SK-N-SH (cell line): ENCODE results near the gene GLIPR1L2. TPM values are rescaled to one million over a fixed set of nuclear protein-coding genes. Genes with fewer than 3 reads are reported as not detected.

Experiments used
- CTCF ChIA-PET: fragments of 300-600, 350-600 bp; formaldehyde crosslinking; extraction: SDS; loops from one replicate; lab custom pipeline; 2021; lab: Yijun Ruan, JAX
- POLR2A ChIA-PET: fragments of 350-600 bp; sonication (Branson Sonifier 250); formaldehyde crosslinking; extraction: SDS; loops from one replicate; lab custom pipeline; 2020; ENCODE audit warnings: antibody characterized with exemption, inconsistent platforms; lab: Yijun Ruan, JAX
- DNase-seq: peaks from one replicate; pipeline ENCODE4 v3.0.0; 2012
- H2AFZ ChIP-seq: fragments of 200-600 bp; sonication (generic); 2 replicates; pipeline ENCODE4 v1.8.1; 2016; ENCODE audit warnings: antibody characterized with exemption, mild to moderate bottlenecking, low read depth
- H3F3A ChIP-seq: fragments of 200-600 bp; sonication (generic); replicated peaks from 2 replicates; pipeline ENCODE3; 2016; ENCODE audit warnings: antibody characterized with exemption, mild to moderate bottlenecking; ENCODE audit not compliant: insufficient read depth
- H3K27ac ChIP-seq, 2 experiments: fragments of 200-500 bp in 1 of 2; fragments of 200-600 bp in 1 of 2; sonication (Bioruptor generic) in 1 of 2; sonication (generic), shearing (Covaris generic) in 1 of 2; 2 replicates each; pipeline versions ENCODE4 v1.5.1 to v1.6.1; 2014 to 2016; ENCODE audit warnings: low read depth in 2 of 2, inconsistent platforms in 1 of 2, low read length in 1 of 2, mild to moderate bottlenecking in 1 of 2, mixed read lengths in 1 of 2
- H3K27me3 ChIP-seq: fragments of 200-600 bp; sonication (generic), shearing (Covaris generic); 2 replicates; pipeline ENCODE4 v1.6.1; 2016; ENCODE audit warnings: mixed run types; ENCODE audit not compliant: insufficient read depth
- H3K36me3 ChIP-seq, 2 experiments: fragments of 200-500 bp in 1 of 2; fragments of 200-600 bp in 1 of 2; sonication (Bioruptor generic) in 1 of 2; sonication (generic) in 1 of 2; replicated peaks in 1 of 2; 2 replicates each; pipeline versions ENCODE3 to v1.5.1; 2014 to 2016; ENCODE audit warnings: low read length in 1 of 2, mild to moderate bottlenecking in 1 of 2; ENCODE audit not compliant: insufficient read depth in 2 of 2, control insufficient read depth in 1 of 2
- H3K4me1 ChIP-seq, 2 experiments: fragments of 200-500 bp in 1 of 2; fragments of 200-600 bp in 1 of 2; sonication (Bioruptor generic) in 1 of 2; sonication (generic), shearing (Covaris generic) in 1 of 2; 2 replicates each; pipeline versions ENCODE4 v1.5.1 to v1.6.1; 2014 to 2016; ENCODE audit warnings: low read depth in 1 of 2, low read length in 1 of 2, mixed run types in 1 of 2; ENCODE audit not compliant: insufficient read depth in 2 of 2, control insufficient read depth in 1 of 2
- H3K4me2 ChIP-seq: fragments of 200-600 bp; sonication (generic), shearing (Covaris generic); 2 replicates; pipeline ENCODE4 v1.6.1; 2017; ENCODE audit warnings: mixed run types
- H3K4me3 ChIP-seq, 2 experiments: fragments of 200-500 bp in 1 of 2; fragments of 200-600 bp in 1 of 2; sonication (Bioruptor generic) in 1 of 2; sonication (generic), shearing (Covaris generic) in 1 of 2; 2 replicates each; pipeline versions ENCODE4 v1.5.1 to v1.8.1; 2014 to 2016; ENCODE audit warnings: low read depth in 2 of 2, inconsistent platforms in 1 of 2, low read length in 1 of 2, mild to moderate bottlenecking in 1 of 2, mixed read lengths in 1 of 2, moderate library complexity in 1 of 2
- H3K79me2 ChIP-seq: fragments of 200-600 bp; sonication (generic); 2 replicates; pipeline ENCODE4 v1.8.1; 2017; ENCODE audit warnings: mild to moderate bottlenecking; ENCODE audit not compliant: insufficient read depth
- H3K9ac ChIP-seq: fragments of 200-600 bp; sonication (generic); 2 replicates; pipeline ENCODE4 v1.6.1; 2017; ENCODE audit warnings: mixed run types
- H3K9me2 ChIP-seq: fragments of 200-600 bp; sonication (generic); 2 replicates; pipeline ENCODE4 v1.6.1; 2017; ENCODE audit warnings: mixed run types
- H3K9me3 ChIP-seq: fragments of 200-600 bp; sonication (generic); 2 replicates; pipeline ENCODE4 v1.6.1; 2017; ENCODE audit warnings: mixed run types, mild to moderate bottlenecking, moderate library complexity
- H4K20me1 ChIP-seq: fragments of 200-600 bp; sonication (generic); 2 replicates; pipeline ENCODE4 v1.6.1; 2017; ENCODE audit warnings: mild to moderate bottlenecking, mixed run types; ENCODE audit not compliant: insufficient read depth
- CHD2 ChIP-seq: fragments of 150-350 bp; IDR thresholded peaks from 2 replicates; pipeline ENCODE4 v1.6.1; 2018; ENCODE audit warnings: low read length; ENCODE audit not compliant: partially characterized antibody
- ELF1 ChIP-seq: IDR thresholded peaks from 2 replicates; pipeline ENCODE4 v1.4.0; 2012
- EP300 ChIP-seq, 2 experiments: IDR thresholded peaks; 2 replicates each; pipeline versions ENCODE4 v1.4.0 to v1.6.1; 2012; ENCODE audit warnings: borderline replicate concordance in 1 of 2, low read depth in 1 of 2, low read length in 1 of 2
- FOSL2 ChIP-seq: IDR thresholded peaks from 2 replicates; pipeline ENCODE4 v1.4.0; 2012; ENCODE audit warnings: low read depth, mild to moderate bottlenecking, moderate library complexity, borderline replicate concordance
- FOXJ3 ChIP-seq: sonication (generic); formaldehyde crosslinking; IDR thresholded peaks from 2 replicates; pipeline ENCODE4 v1.5.1; 2020; ENCODE audit warnings: mild to moderate bottlenecking, missing genetic modification reagents
- GABPA ChIP-seq: IDR thresholded peaks from 2 replicates; pipeline ENCODE4 v1.4.0; 2012; ENCODE audit warnings: low read depth, mild to moderate bottlenecking
- GATA2 ChIP-seq: sonication (generic); formaldehyde crosslinking; IDR thresholded peaks from 2 replicates; pipeline ENCODE4 v1.5.0; 2020; ENCODE audit warnings: mild to moderate bottlenecking, missing genetic modification reagents
- IRF3 ChIP-seq: fragments of 150-350 bp; IDR thresholded peaks from 2 replicates; pipeline ENCODE4 v1.6.1; 2016; ENCODE audit warnings: mild to moderate bottlenecking, low read depth, low read length
- JUND ChIP-seq: IDR thresholded peaks from 2 replicates; pipeline ENCODE4 v1.4.0; 2012
- MAX ChIP-seq: IDR thresholded peaks from 2 replicates; pipeline ENCODE4 v1.4.0; 2012; ENCODE audit warnings: low read depth
- NFIC ChIP-seq: IDR thresholded peaks from 2 replicates; pipeline ENCODE4 v1.4.0; 2012; ENCODE audit warnings: borderline replicate concordance
- PBX3 ChIP-seq: IDR thresholded peaks from 2 replicates; pipeline ENCODE4; 2012
- RAD21 ChIP-seq: IDR thresholded peaks from 2 replicates; pipeline ENCODE4 v1.6.1; 2012; ENCODE audit warnings: mild to moderate bottlenecking, low read length
- RCOR1 ChIP-seq: fragments of 150-350 bp; IDR thresholded peaks from 2 replicates; pipeline ENCODE4 v1.6.1; 2017; ENCODE audit warnings: antibody characterized with exemption, low read length
- REST ChIP-seq: IDR thresholded peaks from 2 replicates; pipeline ENCODE4 v1.6.1; 2012; ENCODE audit warnings: mild to moderate bottlenecking, low read depth, low read length, moderate library complexity
- RFX5 ChIP-seq: IDR thresholded peaks from 2 replicates; pipeline ENCODE4 v1.6.1; 2012; ENCODE audit warnings: mild to moderate bottlenecking, improper control_type of control experiment, low read length
- RXRA ChIP-seq: IDR thresholded peaks from 2 replicates; pipeline ENCODE4 v1.4.0; 2012; ENCODE audit warnings: low read depth, mild to moderate bottlenecking, borderline replicate concordance
- SIN3A ChIP-seq: IDR thresholded peaks from 2 replicates; pipeline ENCODE4 v1.6.1; 2012; ENCODE audit warnings: low read depth, mild to moderate bottlenecking, low read length, moderate library complexity, borderline replicate concordance
- SMC3 ChIP-seq: IDR thresholded peaks from 2 replicates; pipeline ENCODE4 v1.6.1; 2012; ENCODE audit warnings: low read depth, low read length, improper control_type of control experiment
- TCF12 ChIP-seq: IDR thresholded peaks from 2 replicates; pipeline ENCODE4 v1.4.0; 2012
- TEAD4 ChIP-seq: IDR thresholded peaks from 2 replicates; pipeline ENCODE4 v1.4.0; 2012; ENCODE audit warnings: mild to moderate bottlenecking, borderline replicate concordance; ENCODE audit not compliant: insufficient read depth
- USF2 ChIP-seq: fragments of 150-350 bp; IDR thresholded peaks from 2 replicates; pipeline ENCODE4 v1.6.1; 2017; ENCODE audit warnings: antibody characterized with exemption, low read length, low read depth, borderline replicate concordance
- YY1 ChIP-seq: IDR thresholded peaks from 2 replicates; pipeline ENCODE4 v1.4.0; 2012; ENCODE audit warnings: low read depth, mild to moderate bottlenecking
- ZBTB33 ChIP-seq: IDR thresholded peaks from 2 replicates; pipeline ENCODE4 v1.4.0; 2012; ENCODE audit warnings: low read depth, borderline replicate concordance
- WGBS: methylation state at CpG from one replicate; pipeline ENCODE4 v1.1.6; 2017; ENCODE audit warnings: low lambda C conversion rate; 5-methylcytosine and 5-hydroxymethylcytosine counted together
- polyA plus RNA-seq, 3 experiments: library from polyadenylated mRNA; depleted of rRNA; stranded (reverse); fragments of >200 nt; gene quantifications; 2 replicates each; pipeline ENCODE4 v1.2.3, GENCODE V29; 2012

GLIPR1L2 gene
- polyA plus RNA-seq, 1 of the 3 experiments (the other 2 are of a cell fraction): 0.13 TPM

GRCh38 chr12:75452675-75453330 is 61.9 kb downstream of the GLIPR1L2 start:
- peak overlapping the region; percentile 83; the same call in 1 of the 2 replicates for H2AFZ ChIP-seq
- no peaks in the 10 kb centered on the region for H3K36me3 ChIP-seq
- POLR2A ChIA-PET: no interaction called here
- H3K4me3 ChIP-seq: no peak overlapping the region
- no peak for DNase-seq
- no peaks in the 10 kb centered on the region for H3K79me2 ChIP-seq
- no peak overlapping the region for H3K27ac ChIP-seq
- H3F3A ChIP-seq: peaks cover 3% of the 10 kb centered on the region
- 65% methylated on average over 3 of the region's 3 CpGs for WGBS
- TF ChIP-seq RCOR1 (no peak), JUND (peak; percentile 52), CHD2 (no peak), GABPA (no peak), ZBTB33 (no peak), YY1 (no peak), NFIC (peak; percentile 38; the same call in 1 of the 2 replicates), ELF1 (no peak), USF2 (no peak), FOSL2 (peak; percentile 79), RAD21 (no peak), SIN3A (no peak), EP300 (IDR thresholded peaks at IDR 0.05; ENCODE audit: borderline replicate concordance in 1 of 2, low read depth in 1 of 2, low read length in 1 of 2) (no peak), TCF12 (0 out of 2 replicates have a peak, but pooled peaks have one; percentile 19), SMC3 (no peak), IRF3 (no peak), PBX3 (peak; percentile 39; the same call in 1 of the 2 replicates), RXRA (no peak), TEAD4 (no peak), FOXJ3 (no peak), MAX (no peak), GATA2 (CRISPR knock-in tag) (no peak), RFX5 (no peak), REST (no peak)
- H3K4me2 ChIP-seq: 0 out of 2 replicates have a peak overlapping the region, but pooled peaks have one; percentile 2
- no peaks in the 10 kb centered on the region for H3K27me3 ChIP-seq
- H3K9me2 ChIP-seq: no peaks in the 10 kb centered on the region
- no peaks in the 10 kb centered on the region for H4K20me1 ChIP-seq
- CTCF ChIA-PET: interaction anchor here (1.1 to 1.7 kb wide), 2 partner anchors 32 to 118 kb away, joined by 4 read pairs; partner anchors contain the start of gene GLIPR1L1
- H3K9ac ChIP-seq: no peak overlapping the region
- H3K9me3 ChIP-seq: peaks cover 11% of the 10 kb centered on the region; the same call in 1 of the 2 replicates
- peaks cover 0 to 10% of the 10 kb centered on the region in 2 experiments; a peak in 2 of 4 replicates for H3K4me1 ChIP-seq
